HG03159 (cell line): ENCODE results near the gene ARHGAP25.
"Not testable (repeated sequence)": the region's sequence is repeated elsewhere in the genome, so short reads cannot be mapped to it uniquely, and the experiment has no call there.

ENCODE experiments used
- ATAC-seq: cut with Tn5 transposase; IDR thresholded peaks from one replicate; pipeline ENCODE4 v1.9.1; 2021; ENCODE audit warnings: mild to moderate bottlenecking, moderate library complexity; ENCODE audit not compliant: unreplicated experiment

Gene ARHGAP25

DNA sequence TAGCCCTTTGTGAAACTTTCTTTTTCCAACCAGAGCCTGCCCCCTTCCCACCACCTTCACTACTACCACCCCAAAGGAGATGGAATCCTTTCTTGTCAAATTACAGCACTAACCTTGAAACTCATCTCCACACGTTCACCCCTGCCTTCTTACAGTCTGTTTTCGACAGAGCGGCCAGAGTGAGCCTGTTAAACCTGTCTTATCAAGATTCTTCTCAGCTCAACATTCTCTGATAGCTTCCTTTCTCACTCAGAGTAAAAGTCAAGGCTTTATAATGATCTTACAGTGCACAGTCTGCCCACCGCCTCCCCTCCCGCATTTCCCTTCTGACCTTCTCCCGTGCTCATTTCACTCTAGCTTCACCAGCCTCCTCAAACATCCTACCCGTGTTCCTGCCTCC lies 56.0 kb downstream of the ARHGAP25 start:
- no peak for ATAC-seq

DNA sequence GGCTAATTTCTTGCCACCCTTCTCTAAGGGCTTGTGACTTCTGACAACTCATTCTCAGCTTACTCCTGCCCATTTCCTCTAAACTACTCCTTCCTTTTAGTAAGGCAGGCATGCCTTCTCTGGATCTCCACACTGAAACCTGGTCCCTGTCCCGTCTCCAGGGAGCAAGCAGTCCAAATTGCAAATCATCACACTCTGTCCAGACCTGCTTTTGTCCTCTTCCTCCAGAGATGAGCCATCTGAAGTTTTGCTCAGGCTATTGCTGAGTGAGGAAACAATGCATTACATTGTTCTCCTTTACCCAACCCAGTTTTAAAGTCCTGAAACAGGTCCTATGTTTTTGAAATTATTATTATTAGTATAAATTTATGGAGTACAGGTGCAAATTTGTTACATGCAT lies 57.3 kb downstream of the ARHGAP25 start:
- ATAC-seq, result no peak

DNA sequence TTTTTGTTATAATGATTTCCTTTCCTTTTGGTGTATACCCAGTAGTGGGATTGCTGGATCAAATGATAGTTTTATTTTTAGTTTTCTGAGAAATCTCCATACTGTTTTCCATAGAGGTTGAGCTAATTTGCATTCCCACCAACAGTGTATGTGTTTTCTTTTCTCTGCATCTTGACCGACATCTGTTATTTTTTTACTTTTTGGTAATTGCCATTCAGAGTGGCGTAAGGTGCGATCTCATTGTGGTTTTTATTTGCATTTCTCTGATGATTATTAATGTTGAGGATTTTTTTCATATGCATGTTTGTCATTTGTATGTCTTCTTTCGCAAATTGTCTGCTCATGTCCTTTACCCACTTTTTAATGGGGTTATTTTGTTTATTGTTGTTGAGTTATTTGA lies 58.1 kb downstream of the ARHGAP25 start:
- no peak for ATAC-seq

- ATAC-seq, result no peak
Measured at GRCh38 chr2:68796295-68796905, 61.8 kb downstream of the ARHGAP25 start.

- ATAC-seq, result no peak
Measured at GRCh38 chr2:68798569-68798968, 64.0 kb downstream of the ARHGAP25 start.

GRCh38 chr2:68799140-68800026 lies 64.8 kb downstream of the ARHGAP25 start:
- no peak for ATAC-seq

DNA sequence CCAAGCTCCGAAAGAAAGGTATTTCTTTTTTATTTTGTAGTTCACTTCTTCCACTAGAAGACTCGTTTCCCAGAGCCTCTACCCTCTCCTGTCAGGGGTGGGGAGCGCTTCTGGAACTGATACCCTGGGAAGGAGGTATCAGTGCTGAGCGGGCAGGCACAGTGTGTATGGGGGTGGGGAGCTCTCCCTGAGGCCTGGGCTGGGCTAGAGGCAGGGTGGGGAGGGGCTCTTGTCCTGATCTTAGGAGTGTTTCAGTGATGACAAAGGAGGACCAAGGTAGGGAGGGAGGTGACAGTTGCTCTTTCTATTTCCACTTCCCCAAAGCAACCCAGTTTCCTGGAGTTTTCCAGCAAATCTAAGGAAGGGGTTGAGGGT lies 65.4 kb downstream of the ARHGAP25 start:
- no peak for ATAC-seq

GRCh38 chr2:68800517-68800916 lies 65.9 kb downstream of the ARHGAP25 start:
- ATAC-seq, result no peak

- ATAC-seq, result not testable (repeated sequence)
Measured at GRCh38 chr2:68802161-68802560, 67.5 kb downstream of the ARHGAP25 start.

DNA sequence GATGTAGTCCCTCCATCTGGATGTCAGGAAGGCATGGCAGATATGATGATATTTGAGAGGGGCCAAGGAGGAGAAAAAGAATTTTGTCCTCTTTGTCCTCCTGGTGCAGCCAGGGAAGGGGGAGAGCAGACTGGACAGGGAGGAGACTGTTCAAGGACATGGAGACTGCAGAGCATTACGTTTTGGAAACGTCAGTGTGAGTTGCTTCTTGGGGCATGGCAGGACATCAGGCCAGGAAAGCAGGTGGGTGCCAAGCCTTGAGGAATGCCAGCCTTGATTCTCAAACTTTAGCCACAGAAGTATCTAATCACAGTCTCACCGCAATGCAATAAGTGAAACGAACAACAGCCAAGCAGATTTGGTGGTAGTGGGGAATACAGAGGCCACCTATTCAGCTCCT lies 70.4 kb downstream of the ARHGAP25 start:
- ATAC-seq, result no peak

GRCh38 chr2:68806511-68807109 lies 72.0 kb downstream of the ARHGAP25 start:
- no peak for ATAC-seq

GRCh38 chr2:68807821-68808266 lies 73.2 kb downstream of the ARHGAP25 start:
- ATAC-seq, result no peak

DNA sequence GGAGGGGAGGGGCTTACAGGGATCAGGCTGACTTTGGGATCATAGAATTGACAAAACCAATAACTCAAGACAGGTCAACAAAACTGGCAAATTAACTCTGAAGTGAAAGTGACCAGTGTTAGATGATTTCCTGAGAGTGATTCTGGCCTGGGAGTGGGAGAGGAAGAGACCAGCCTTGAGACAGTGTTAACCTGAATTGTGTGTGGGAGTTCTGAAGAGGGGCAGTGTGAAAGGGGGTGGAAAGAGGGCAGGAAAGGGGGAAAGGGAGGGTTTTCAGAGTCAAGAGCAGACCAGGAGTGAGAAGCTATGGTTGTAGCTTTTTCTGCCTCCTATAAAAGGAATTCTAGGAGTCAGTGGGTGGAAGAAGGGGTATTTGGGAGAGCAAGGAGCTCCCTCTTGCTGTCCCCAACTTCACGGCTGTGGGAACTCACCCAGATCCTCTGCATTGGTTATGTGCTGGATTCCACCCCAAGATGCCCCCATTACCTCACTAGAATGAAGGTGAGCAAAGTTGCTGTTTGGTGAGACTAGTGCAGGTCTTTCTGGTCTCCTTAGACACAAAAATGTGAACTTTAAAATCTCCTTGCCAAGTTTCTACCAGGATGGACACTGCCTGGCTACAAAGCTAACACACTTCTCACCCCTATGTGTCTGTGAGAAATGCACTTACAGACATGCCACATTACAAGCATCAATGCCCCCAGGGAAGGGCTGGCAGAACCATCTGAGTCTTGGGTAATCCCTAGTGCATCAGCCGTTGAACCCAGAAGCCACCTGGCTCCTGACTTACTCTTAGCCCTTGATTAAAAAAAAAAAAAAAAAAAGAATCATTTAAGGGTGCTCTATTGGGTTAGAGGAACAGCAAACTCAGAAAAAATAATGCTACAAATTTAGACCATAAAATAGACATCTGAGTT lies 75.0 kb downstream of the ARHGAP25 start:
- no peak for ATAC-seq

- ATAC-seq, result no peak
Measured at GRCh38 chr2:68811364-68811763, 76.8 kb downstream of the ARHGAP25 start.

DNA sequence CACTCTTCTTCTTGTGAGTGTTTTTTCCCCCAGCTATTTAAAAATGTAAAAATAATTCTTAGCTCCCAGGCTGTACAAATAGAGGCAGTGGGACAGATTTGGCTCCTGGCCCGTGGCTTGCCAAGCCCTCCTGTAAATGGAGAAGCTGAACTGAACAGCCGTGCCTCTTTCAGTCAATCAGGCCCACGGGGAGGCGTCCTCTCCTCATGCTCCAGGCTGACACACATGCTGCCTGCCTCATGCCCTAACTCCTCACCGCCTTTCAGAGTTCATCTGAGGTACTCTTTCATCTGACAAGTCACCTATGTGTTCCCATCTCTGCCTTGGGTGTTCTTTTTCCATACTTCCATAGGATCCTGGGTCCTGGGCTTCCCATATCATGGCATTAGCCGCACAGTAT lies 77.6 kb downstream of the ARHGAP25 start:
- no peak for ATAC-seq

GRCh38 chr2:68813596-68813995 lies 79.0 kb downstream of the ARHGAP25 start:
- ATAC-seq, result no peak

DNA sequence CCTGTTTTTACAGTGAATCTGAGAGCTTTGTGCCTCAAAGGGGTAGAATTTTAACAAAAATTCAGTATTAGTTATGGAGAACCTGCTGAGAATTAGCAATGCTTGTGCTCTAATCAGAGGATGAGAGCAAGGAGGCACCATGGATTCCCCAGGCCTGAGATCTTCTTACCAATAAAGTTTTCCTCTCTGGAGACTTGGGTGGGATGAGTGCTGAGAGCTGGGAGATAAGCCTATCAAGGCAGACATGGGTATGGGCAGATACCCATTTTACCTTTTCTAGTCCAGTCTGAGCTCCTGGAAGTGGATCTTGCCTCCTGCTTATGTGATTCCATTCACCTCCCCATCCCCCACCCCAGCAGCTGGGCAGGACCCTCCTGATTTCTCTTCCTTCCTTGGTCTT lies 82.7 kb downstream of the ARHGAP25 start:
- no peak for ATAC-seq

DNA sequence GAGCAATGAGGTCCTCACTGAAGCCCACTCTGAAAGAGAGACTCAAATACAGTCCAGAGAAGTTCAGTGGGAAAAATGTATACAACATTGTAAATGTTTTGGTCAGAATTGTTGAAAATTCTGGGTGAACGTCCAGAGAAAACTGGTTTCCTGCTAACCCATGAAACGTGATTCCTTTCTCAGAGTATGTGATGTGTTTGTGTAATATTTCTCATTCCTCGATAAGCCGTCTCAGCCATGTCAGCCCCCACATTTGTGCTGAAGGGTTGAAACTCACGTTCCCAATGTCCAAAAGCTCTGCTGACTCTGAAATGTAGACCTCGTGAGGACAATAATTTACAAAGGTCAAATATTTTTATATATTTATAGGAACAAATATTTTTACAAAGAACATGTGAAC lies 84.9 kb downstream of the ARHGAP25 start:
- ATAC-seq, result no peak

- ATAC-seq, result no peak
Measured at GRCh38 chr2:68822207-68822872, 87.7 kb downstream of the ARHGAP25 start.

- ATAC-seq, result no peak
Measured at GRCh38 chr2:68824831-68825230, 90.2 kb downstream of the ARHGAP25 start.
